Measurements from ENCODE around the gene MAN2B1.
"Not testable (repeated sequence)": the region's sequence is repeated elsewhere in the genome, so short reads cannot be mapped to it uniquely, and the experiment has no call there.

MAN2B1 gene

DNA sequence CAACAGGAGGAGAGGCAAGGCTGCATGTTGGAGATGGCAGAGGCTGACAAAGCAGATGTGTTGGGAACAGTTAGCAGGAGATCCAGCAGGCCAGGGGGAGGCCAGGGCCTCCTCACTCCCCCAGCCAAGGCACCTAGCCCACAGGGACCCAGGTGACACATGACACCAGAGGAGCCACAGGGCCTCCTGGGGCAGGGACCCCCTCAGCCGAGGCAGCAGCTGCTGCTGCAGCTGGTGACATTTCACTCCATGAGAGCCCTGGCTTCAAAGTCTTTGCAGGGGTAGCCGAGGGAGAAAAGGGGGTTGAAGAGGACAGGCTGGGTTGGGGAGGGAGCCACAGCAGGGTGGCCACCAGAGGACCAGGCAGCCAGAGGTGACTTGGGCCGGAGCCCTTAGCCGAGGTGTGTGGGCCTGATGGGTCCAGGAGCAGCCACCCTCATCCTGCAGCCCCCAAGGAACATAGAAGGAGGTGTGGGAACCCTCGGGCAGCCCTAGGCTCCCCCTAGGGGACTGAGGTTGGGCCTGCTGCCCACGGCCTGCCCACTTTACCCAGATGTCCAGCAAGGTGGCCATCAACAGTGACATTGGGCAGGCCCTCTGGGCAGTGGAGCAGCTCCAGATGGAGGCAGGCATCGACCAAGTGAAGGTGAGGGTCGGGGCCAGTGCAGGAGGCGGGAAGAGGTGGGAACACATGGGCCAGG, 21.1 kb upstream of the MAN2B1 start, which contains the start of gene GNG14:
Gene GNG14 (plus strand): TSS at position 503 of the 701 bp plus-strand sequence. CDS start 51 bp downstream, at position 554.
- DNase-seq, result no peak

DNA sequence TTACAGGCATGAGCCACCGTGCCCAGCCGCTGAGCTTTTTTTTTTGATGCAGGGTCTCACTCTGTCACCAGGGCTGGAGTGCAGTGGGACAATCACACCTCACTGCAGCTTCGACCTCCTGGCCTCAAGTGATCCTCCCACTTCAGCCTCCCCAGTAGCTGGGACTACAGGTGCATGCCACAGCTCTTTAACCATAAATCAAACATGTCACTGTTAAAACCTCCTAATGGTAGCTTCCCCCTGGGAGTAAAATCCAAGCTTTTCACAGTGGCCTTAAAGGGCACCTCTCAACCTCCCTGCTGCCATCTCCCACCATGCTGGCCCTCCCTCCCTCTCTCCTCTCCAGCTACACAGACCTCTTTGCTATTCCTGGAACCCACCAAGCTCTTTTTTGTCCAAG, 19.3 kb upstream of the MAN2B1 start:
- no peak for DNase-seq

DNA sequence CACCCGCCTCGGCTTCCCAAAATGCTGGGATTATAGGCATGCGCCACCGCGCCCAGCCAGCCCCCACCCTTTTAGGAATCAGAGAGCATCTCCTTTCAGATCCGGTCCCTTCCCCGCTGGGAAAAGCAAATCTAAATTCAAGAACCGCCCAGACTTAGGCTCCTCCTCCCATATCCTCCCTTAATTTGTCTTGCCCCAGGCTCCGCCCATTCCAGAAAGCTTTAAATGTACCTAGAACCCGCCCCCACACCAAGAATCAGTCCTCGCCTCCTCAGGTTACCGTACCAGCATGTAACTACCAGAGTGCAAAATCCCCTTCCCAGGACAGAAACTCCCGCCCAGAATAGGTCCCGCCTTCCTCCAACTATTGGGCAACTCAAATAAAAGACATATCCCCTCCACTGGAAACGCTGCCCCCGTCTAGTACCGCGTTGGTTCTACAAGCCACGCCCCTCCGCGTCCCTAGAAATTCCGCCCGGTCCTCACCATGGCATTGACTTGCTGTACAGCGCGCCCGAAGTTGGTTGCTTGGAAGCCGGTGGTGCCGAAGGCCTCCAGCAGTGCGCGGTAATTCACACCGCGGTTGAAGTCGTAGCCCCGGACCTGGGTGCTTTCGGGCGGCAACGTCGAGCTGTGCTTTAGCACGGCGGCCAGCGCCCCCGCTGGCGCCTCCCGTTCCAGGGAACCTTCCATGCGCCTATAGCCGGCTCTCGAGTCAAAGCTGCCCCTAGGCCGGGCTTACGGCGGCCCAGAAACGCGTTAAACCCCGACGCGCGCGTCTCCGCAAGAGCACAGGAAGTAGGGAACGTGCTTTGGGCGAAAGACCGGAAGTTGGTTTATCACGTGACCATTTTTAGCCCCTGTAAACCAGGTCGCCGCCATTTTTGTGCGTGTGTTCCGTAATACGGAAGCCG, 14.8 kb upstream of the MAN2B1 start, which contains the start of gene DHPS:
Gene DHPS (minus strand): TSS at position 807 of the 914 bp plus-strand sequence. CDS start 114 bp downstream, at position 693.
- peak; percentile 87 to 95 for DNase-seq

DNA sequence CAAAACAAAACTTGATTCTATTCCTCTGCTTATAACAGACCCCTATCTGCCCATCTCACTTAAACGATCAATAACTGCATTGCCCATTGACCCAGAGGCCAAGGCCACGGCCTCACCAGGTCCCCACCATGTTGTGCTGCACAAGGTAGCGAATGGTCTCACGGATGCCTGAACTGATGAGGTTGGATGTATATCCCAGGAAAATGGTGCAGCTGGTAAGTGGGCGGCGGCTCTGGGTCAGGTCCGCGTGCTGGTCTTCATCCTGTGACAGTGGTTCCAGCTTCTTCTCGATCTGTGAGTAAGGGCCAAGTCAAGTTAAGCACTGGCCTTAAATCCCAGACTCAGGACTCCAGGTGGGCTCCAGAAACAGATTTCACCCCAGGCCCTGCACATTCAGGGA, 13.5 kb upstream of the MAN2B1 start:
- no peak for DNase-seq

DNA sequence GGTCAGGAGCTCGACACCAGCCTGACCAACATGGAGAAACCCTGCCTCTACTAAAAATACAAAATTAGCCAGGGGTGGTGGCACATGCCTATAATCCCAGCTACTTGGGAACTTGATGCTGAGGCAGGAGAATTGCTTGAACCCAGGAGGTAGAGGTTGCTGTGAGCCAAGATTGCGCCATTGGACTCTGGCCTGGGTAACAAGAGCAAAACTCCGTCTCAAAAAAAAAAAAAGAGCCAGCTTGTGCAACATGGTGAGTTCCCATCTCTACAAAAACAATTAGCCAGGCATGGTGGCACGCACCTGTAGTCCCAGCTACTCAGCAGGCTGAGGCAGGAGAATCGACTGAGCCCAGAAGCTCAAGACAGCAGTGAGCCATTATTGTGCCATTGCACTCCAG, 11.5 kb upstream of the MAN2B1 start:
- not testable (repeated sequence) for DNase-seq

DNA sequence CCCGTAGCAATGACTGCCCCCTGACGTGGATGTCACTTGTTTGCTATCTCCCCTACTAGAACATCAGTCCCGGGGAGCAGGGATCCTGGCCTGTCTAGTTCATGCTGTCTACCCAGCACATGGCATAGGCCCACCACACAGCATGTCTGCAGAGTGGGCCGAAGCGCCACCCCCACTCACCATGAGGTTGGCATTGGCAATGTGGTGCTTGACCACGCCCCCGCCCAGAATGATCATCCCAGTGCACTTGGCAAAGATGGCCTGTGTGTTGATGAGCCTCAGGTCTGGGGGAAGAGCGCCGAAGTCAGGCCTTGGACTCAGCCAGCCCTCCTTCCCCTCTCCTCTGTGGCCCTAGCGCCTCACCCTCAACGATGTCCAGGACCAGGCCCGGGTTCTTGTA, 10.4 kb upstream of the MAN2B1 start:
- DNase-seq, result no peak

DNA sequence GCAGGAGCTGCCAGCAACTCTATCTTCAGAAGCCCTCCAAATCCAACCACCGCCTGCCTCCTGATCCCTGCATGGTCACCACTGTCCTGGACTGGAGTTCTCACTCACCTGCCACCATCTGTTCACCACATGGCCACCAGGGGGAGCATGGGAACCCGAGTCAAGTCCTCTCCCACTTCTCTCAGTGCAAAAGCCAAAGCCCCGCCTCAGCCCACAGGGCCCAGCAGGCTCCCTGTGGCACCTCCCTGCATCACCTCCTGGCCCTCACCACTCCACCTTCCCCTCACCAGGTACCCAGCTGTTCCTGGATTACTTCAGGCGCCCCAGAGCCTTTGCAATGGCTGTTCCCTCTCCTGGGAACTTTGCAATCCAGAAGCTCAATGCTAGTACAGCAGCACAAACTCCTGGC, 9.8 kb upstream of the MAN2B1 start:
- peak; percentile 50 to 68 for DNase-seq

DNA sequence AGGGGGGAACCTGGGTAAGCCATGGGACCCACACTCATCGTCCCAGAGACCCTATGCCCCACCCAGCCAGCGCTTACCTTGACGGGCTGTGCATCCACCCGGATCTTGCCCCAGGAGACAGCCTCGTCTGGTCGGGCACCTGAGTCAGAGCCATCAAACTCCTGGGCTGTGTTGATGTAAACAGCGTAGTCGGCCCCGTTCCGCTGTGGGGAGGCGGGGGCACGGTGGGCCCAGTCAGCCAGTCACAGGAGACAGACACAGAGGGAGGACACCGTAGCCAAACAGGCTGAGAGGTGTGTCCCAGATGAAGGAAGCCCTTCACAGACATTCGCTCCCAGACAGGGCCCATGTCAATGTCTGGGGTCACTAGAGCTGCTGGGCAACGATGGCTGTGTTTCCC, 9.4 kb upstream of the MAN2B1 start:
- DNase-seq, result no peak

DNA sequence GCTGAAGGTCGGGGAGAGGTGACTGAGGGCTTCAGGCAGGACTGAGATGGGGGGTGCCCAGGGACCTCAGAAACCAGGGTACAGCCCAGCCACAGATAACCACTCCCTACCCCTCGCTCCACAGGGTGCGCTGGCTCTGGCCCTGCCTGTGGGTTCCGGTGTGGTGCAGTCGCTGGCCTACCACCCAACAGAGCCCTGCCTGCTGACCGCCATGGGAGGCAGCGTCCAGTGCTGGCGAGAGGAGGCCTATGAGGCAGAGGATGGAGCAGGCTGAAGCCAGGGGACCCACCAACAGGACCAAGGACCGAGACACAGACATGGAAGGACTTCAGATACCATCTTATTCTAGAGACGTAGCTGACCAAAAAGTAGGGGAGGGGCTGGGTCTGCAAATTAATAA, 8.9 kb upstream of the MAN2B1 start:
- DNase-seq, result no peak

DNA sequence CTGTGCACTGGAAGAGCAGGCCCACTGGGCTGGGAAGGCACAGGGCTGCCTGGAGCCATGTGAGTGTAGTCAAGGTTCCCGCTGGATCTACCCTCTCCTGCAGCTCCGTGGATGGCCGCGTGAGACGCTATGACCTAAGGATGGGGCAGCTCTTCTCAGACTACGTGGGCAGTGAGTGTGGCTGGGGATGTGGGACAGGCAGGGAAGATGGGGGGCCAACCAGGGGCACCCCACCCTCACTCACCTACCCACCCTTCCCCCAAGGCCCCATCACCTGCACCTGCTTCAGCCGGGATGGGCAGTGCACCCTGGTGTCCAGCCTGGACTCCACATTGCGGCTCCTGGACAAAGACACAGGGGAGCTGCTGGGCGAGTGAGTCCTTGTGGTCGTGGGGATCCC, 6.2 kb upstream of the MAN2B1 start:
- no peak for DNase-seq

DNA sequence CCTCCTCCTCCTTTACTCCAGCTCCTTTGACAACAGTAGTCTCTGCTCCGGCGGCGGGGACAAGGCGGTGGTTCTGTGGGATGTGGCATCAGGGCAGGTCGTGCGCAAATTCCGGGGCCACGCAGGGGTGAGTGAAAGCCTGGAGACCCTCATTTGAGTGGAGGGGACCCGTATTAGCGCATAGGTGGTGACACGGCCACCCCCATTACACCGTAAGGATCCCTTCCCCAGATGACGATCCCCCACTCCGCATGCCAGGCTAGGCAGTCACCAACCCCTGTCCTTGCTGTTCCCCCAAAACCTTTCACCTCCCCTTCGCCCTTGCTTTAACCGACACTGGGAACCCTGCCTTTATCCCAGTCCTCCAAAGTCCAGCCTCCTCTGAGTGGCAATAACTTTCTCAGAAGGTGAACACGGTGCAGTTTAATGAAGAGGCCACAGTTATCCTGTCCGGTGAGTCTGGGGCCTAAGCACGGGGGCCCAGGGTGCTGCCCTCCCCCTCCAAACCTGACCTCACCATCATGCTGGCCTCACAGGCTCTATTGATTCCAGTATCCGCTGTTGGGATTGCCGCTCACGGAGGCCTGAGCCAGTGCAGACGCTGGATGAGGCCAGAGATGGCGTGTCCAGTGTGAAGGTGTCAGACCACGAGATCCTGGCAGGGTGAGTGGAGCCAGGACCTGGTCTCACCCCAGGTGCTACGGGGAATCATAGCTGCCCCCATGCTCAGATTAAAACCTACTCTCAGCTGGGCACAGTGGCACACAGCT, 3.8 kb upstream of the MAN2B1 start:
- DNase-seq, result no peak

DNA sequence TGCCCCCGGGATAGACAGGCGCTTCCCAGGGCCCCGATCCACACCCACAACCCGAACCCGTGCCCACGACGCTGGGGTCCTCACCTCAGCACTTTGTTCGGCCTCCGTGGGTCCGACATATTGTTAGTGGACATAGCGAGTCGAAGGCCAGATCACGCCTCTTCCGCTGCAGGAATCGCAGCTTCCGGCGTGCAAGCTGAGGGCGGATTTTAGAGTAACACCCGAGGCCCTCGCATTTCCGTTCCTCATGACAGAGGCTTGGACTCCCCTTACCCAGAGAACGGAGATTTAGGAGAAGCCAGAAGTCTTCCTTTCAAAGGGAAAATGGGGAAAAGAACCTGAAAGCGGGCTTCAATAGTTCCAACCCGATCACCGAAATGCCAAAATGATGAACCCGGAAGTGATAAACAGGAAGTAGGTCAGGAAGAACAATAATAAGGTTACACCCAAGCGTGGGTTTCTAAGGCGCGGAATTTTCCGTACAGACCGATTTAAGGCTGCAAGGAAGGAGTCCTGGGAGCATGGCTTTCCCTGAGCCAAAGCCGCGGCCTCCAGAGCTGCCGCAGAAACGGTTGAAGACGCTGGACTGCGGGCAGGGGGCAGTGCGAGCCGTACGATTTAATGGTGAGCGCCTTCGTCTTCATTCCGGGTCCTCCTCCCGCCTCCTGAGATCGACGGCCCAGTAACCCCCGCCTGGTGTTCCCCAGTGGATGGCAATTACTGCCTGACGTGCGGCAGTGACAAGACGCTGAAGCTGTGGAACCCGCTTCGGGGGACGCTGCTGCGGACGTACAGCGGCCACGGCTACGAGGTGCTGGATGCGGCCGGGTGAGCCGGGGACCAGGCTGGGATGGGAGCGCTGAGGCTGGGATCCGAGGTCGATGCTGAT, 3.0 kb upstream of the MAN2B1 start:
- peak; percentile 69 to 93 for DNase-seq

DNA sequence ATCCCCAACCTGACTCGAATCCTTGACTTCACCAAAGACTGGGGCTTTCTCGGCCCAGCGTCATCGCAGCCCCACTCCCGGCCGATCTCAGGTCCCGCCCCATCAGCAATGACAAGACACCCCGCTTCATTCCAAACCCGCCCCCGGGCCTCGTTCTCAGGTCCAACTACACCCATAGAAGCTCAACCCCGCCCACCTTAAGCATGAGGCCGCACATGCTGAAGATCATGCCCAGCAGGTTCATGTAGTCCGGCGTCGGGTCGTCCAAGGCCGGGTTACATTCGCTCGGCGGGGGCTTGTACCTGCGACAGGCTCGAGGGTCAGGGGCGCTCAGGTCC, 2.4 kb upstream of the MAN2B1 start:
- peak; percentile 7 to 75 for DNase-seq

DNA sequence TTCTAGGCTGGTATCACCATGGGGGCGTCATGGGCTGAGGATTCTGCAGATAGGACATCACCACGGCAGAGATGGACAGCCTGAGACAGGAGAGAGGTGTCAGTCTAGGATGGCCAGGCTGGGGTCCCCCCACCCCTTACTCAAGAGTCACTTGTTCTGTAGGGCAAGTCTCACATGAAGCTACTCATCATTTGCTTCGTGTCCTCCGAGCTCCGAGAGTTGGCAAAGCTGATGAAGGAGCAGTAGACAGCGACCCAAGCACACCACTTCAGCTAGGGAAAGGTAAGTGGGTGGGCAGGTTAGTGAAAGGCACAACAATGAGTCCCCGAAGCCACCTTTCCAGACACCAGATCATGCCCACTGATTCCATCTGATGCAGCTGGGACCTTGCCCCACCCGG, 1.8 kb upstream of the MAN2B1 start:
- no peak for DNase-seq

DNA sequence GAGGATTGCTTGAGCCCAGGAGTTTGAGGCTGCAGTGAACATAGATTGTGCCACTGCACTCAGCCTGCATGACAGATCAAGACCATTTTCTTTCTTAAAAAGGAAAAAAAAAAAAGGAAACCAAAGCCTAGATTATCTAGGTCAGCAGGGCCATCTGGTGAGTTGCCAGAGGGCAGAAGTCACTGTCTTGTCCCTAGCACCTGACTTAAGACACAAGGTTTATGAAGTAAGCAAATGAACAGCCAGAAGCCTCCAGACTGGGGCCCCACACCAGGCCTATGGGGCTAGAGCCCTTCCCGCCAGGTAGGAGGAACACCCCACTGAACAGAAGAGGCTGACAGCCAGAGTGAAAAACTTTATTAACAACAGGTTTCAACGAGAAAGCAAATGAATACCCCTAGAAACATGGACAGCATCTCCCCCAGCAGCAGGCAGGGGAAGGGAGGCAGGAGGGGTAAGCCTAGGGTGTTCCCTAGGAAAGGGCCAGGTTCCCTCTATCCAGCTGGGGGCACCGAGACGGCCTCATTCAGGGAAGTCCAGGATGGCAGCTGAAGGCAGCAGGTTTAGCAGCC, 1.3 kb upstream of the MAN2B1 start:
- no peak for DNase-seq

DNA sequence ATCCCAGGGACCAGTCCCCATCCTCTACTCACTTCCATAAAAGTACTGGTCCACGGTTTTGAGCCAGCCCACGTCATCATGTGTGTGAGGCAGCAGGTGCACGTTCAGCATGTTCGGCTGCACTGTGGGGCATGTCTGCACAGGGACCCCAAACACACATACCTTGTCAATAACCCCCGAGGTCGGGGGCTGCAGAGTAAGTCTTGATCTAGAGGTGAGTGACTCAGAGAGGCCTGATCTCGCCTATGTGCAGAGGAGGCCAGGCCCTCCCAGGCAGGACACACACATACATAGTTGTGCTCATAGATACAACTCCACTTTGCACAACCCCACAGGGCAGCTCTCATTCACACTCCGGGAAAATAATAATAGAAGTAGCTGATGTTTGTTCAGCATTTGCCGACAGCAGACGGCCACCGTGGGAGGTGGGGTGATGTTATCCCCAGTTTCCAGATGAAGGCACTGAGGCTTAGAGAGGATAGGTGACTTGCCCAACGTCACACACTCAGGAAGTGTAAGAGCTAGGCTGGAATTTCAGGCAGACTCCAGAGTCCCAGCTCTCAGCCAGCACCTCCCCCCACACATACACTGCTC, 774 bp downstream of the MAN2B1 start:
- peak in 1 of 2 donors; percentile 32 for DNase-seq

DNA sequence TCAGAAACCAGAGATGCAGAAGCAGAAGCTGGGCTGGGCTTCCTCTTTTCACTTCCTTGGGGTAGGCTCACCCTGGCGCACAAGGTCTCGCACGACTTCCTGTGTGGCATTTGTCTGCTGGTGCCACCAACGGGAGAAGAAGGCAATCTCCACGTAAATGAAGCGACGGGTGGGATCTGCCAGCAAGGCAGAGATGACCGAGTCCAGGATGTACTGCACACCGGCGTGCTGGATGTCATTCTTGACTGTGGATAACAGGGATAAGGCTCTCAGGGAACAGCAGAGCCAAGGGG, 1.3 kb downstream of the MAN2B1 start:
- peak; percentile 46 to 85 for DNase-seq

DNA sequence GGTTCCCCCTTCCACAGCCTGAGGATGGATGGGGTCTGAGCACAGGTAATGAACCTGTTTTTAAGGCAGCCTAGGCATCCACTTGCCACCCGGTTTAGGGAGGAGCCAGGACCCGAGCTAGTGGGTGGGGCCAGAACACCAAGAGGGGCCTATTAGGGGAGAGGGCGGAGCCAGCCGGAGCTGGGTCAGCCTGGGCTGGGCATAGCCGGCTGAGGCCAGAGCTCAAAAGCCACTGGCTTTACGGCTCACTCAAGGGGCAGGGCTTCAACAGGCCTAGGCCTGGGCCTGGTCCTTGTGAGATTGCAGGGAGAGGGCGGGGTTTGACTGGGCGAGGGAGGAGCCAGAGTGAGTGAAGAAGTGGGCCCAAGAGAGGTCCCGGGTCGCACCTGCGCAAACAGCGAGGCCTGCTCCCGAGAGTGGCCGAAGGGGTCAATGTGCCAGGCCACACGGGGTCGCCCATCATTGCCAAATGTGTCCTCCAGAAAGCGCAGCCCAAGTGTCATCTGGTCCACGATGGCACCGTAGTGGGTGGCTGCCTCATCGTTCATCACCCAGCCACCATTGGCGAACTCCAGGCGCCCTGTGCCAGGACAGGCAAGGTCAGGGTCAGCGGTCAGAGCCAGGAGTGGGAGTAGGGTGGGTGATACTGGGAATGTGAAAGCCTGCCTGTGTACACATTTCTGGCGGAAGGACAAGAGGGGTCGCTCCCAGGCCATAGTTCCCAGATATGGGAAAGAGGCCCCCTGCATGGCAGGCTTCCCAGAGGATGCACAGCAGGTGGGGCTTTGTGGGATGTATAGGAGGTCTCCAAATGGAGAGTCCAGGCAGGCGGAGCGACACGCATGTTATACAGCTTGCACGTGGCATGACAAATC, 1.9 kb downstream of the MAN2B1 start:
- DNase-seq, result no peak

DNA sequence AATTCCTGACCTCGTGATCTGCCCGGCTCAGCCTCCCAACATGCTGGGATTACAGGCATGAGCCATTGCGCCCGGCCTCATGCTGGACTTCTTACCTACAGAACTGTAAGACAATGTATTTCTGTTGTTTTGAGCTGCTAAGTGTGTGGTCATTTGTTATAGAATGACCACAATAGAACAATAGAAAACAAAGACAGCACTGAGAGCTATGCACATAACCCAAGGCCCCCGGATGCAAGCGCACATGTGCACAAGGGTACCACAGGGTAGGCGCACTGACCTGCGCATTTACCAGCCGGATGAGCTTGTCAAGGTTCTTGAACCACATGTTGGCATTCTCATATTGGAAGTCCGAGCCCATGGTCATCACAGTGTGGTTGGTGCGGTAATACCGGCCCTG, 5.6 kb downstream of the MAN2B1 start:
- no peak for DNase-seq

DNA sequence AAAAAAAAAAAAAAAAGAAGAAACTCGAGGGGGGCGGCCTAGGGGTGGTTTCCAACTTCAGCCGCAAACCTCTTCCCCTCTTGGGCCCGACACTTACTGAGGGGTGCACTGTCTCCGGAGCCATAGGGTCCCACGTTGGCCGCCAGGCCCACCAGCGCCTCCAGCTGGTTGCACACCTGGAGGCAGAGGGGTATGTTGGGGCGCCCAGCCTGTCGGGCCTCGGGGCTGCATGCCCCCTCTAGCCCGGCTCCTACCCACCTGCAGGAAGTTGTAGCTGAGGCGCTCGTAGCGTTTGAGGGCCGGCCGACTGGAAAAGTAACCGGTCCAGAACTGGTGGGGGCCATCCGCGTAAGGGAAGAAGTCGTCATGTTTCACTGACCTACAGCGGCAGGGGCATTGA, 8.6 kb downstream of the MAN2B1 start:
- DNase-seq, result no peak
